ENCODE results near the gene ARL4A.

Gene ARL4A

GRCh38 chr7:12705878-12706277, 18.4 kb downstream of the ARL4A start:
- Histone ChIP-seq H2AFZ (ENCODE audit: low read length) (no peak overlapping the region), H3K9ac (ENCODE audit: low read depth, low read length, poor library complexity, severe bottlenecking) (no peak overlapping the region), H3K36me3 (ENCODE audit: insufficient read depth, low read length) (no peaks in the 10 kb centered on the region), H3F3A (ENCODE audit: low read depth) (no peaks in the 10 kb centered on the region), H3K9me3 (ENCODE audit: insufficient read depth, low read depth, low read length) (no peaks in the 10 kb centered on the region), H3K79me2 (ENCODE audit: insufficient read depth, low read length) (no peaks in the 10 kb centered on the region), H3K4me3 (ENCODE audit: low read length, poor library complexity, severe bottlenecking) (no peak overlapping the region), H4K20me1 (ENCODE audit: insufficient read depth, low read length, poor library complexity, severe bottlenecking) (no peaks in the 10 kb centered on the region), H3K4me2 (ENCODE audit: low read depth, low read length, poor library complexity, severe bottlenecking) (no peak overlapping the region), H3K27me3 (ENCODE audit: insufficient read depth, low read length, poor library complexity, severe bottlenecking) (no peaks in the 10 kb centered on the region), H3K4me1 (ENCODE audit: insufficient read depth, low read length, poor library complexity, severe bottlenecking) (no peaks in the 10 kb centered on the region), H3K9me2 (replicated peaks; ENCODE audit: low read depth, low read length) (no peaks in the 10 kb centered on the region)
- TF ChIP-seq, protein P1, sequence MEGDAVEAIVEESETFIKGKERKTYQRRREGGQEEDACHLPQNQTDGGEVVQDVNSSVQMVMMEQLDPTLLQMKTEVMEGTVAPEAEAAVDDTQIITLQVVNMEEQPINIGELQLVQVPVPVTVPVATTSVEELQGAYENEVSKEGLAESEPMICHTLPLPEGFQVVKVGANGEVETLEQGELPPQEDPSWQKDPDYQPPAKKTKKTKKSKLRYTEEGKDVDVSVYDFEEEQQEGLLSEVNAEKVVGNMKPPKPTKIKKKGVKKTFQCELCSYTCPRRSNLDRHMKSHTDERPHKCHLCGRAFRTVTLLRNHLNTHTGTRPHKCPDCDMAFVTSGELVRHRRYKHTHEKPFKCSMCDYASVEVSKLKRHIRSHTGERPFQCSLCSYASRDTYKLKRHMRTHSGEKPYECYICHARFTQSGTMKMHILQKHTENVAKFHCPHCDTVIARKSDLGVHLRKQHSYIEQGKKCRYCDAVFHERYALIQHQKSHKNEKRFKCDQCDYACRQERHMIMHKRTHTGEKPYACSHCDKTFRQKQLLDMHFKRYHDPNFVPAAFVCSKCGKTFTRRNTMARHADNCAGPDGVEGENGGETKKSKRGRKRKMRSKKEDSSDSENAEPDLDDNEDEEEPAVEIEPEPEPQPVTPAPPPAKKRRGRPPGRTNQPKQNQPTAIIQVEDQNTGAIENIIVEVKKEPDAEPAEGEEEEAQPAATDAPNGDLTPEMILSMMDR (conservative IDR thresholded peaks at IDR 0.05; ENCODE audit: low read length), result no peak
- no peak for TF ChIP-seq EZH2phosphoT487 (IDR thresholded peaks at IDR 0.05; ENCODE audit: borderline replicate concordance)

GRCh38 chr7:12706900-12707536, 19.6 kb downstream of the ARL4A start:
- Histone ChIP-seq H3K27me3 (ENCODE audit: insufficient read depth, low read length, poor library complexity, severe bottlenecking) (no peaks in the 10 kb centered on the region), H3K36me3 (ENCODE audit: insufficient read depth, low read length) (no peaks in the 10 kb centered on the region), H2AFZ (ENCODE audit: low read length) (no peak overlapping the region), H3F3A (ENCODE audit: low read depth) (no peaks in the 10 kb centered on the region), H3K4me1 (ENCODE audit: insufficient read depth, low read length, poor library complexity, severe bottlenecking) (no peaks in the 10 kb centered on the region), H3K4me3 (ENCODE audit: low read length, poor library complexity, severe bottlenecking) (no peak overlapping the region), H3K4me2 (ENCODE audit: low read depth, low read length, poor library complexity, severe bottlenecking) (no peak overlapping the region), H3K79me2 (ENCODE audit: insufficient read depth, low read length) (no peaks in the 10 kb centered on the region), H3K9me3 (ENCODE audit: insufficient read depth, low read depth, low read length) (no peaks in the 10 kb centered on the region), H3K9me2 (replicated peaks; ENCODE audit: low read depth, low read length) (no peaks in the 10 kb centered on the region), H3K9ac (ENCODE audit: low read depth, low read length, poor library complexity, severe bottlenecking) (no peak overlapping the region), H4K20me1 (ENCODE audit: insufficient read depth, low read length, poor library complexity, severe bottlenecking) (no peaks in the 10 kb centered on the region)
- TF ChIP-seq EZH2phosphoT487 (IDR thresholded peaks at IDR 0.05; ENCODE audit: borderline replicate concordance), result no peak
- TF ChIP-seq, protein P1 (conservative IDR thresholded peaks at IDR 0.05; ENCODE audit: low read length), result no peak

DNA sequence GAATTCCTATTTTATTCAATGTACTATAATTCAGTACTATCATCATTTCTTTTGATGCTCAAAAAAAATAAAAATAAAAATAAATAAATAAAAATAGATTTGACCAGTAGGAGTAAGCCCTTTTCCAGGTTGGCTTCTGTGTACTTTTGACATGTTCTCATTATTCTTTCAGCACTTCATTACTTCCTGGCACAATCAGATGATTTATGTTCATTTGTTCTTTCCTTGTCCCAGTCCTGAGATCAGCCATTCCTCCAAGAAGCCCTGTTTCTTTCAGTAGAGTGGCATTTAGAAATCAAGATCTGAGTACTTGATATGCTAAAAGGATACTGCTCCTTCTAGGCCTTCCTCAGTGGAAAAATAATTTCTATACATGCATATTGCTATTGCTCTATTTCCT, 20.9 kb downstream of the ARL4A start:
- H3K9me2 ChIP-seq (replicated peaks; ENCODE audit: low read depth, low read length), result no peaks in the 10 kb centered on the region
- no peaks in the 10 kb centered on the region for H3K9me3 ChIP-seq (ENCODE audit: insufficient read depth, low read depth, low read length)
- H3K36me3 ChIP-seq (ENCODE audit: insufficient read depth, low read length), result no peaks in the 10 kb centered on the region
- no peaks in the 10 kb centered on the region for H3F3A ChIP-seq (ENCODE audit: low read depth)
- no peak for TF ChIP-seq EZH2phosphoT487 (IDR thresholded peaks at IDR 0.05; ENCODE audit: borderline replicate concordance)
- TF ChIP-seq, protein P1 (conservative IDR thresholded peaks at IDR 0.05; ENCODE audit: low read length), result no peak
- no peaks in the 10 kb centered on the region for H3K27me3 ChIP-seq (ENCODE audit: insufficient read depth, low read length, poor library complexity, severe bottlenecking)
- H2AFZ ChIP-seq (ENCODE audit: low read length), result no peak overlapping the region
- no peak overlapping the region for H3K4me3 ChIP-seq (ENCODE audit: low read length, poor library complexity, severe bottlenecking)
- no peaks in the 10 kb centered on the region for H3K79me2 ChIP-seq (ENCODE audit: insufficient read depth, low read length)
- H3K4me2 ChIP-seq (ENCODE audit: low read depth, low read length, poor library complexity, severe bottlenecking), result no peak overlapping the region
- no peaks in the 10 kb centered on the region for H4K20me1 ChIP-seq (ENCODE audit: insufficient read depth, low read length, poor library complexity, severe bottlenecking)
- H3K9ac ChIP-seq (ENCODE audit: low read depth, low read length, poor library complexity, severe bottlenecking), result no peak overlapping the region
- no peaks in the 10 kb centered on the region for H3K4me1 ChIP-seq (ENCODE audit: insufficient read depth, low read length, poor library complexity, severe bottlenecking)

All from Loucy (cell line).